ENCODE data around the gene ZNF576. TPM values are rescaled to one million over a fixed set of nuclear protein-coding genes. Genes with fewer than 3 reads are reported as not detected.

Gene ZNF576
- total RNA-seq, 1 donor from 2014 or later: 15.0 TPM

DNA sequence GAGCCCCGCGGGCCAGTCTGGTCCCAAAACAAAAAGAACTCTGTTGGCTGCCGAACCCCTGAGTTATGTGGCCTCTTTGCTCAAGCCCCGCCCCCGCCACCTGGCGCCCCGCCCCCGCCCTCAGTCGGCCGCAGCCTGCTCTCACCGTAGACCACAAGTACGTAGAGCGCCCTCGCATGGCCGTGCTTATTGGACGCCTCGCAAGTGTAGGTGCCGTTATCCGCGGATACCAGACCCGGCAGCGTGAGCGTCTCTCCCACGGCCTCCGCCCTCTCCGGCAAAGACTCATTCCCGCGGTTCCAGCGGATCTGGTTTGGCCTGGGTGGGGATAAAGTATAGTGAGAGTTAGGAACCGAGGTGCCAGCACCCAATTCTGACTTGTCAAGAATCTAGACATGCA lies 28.5 kb downstream of the ZNF576 start:
- DNase-seq: peak; percentile 76
- H3K4me3 Mint-ChIP-seq (ENCODE audit: unreplicated experiment): no peak overlapping the region
- H3K9me3 Mint-ChIP-seq (ENCODE audit: unreplicated experiment): peaks cover 6% of the 10 kb centered on the region
- no peak overlapping the region for H3K27ac Mint-ChIP-seq (ENCODE audit: unreplicated experiment)
- peaks cover 21% of the 10 kb centered on the region for H3K4me1 Mint-ChIP-seq (ENCODE audit: low read depth, unreplicated experiment)
- peaks cover 8% of the 10 kb centered on the region for H3K27me3 Mint-ChIP-seq (ENCODE audit: unreplicated experiment)
- H3K36me3 Mint-ChIP-seq (ENCODE audit: unreplicated experiment): peaks cover 8% of the 10 kb centered on the region
- TF ChIP-seq, protein P1, sequence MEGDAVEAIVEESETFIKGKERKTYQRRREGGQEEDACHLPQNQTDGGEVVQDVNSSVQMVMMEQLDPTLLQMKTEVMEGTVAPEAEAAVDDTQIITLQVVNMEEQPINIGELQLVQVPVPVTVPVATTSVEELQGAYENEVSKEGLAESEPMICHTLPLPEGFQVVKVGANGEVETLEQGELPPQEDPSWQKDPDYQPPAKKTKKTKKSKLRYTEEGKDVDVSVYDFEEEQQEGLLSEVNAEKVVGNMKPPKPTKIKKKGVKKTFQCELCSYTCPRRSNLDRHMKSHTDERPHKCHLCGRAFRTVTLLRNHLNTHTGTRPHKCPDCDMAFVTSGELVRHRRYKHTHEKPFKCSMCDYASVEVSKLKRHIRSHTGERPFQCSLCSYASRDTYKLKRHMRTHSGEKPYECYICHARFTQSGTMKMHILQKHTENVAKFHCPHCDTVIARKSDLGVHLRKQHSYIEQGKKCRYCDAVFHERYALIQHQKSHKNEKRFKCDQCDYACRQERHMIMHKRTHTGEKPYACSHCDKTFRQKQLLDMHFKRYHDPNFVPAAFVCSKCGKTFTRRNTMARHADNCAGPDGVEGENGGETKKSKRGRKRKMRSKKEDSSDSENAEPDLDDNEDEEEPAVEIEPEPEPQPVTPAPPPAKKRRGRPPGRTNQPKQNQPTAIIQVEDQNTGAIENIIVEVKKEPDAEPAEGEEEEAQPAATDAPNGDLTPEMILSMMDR (IDR thresholded peaks at IDR 0.05; ENCODE audit: partially characterized antibody, unreplicated experiment): peak; percentile 31

DNA sequence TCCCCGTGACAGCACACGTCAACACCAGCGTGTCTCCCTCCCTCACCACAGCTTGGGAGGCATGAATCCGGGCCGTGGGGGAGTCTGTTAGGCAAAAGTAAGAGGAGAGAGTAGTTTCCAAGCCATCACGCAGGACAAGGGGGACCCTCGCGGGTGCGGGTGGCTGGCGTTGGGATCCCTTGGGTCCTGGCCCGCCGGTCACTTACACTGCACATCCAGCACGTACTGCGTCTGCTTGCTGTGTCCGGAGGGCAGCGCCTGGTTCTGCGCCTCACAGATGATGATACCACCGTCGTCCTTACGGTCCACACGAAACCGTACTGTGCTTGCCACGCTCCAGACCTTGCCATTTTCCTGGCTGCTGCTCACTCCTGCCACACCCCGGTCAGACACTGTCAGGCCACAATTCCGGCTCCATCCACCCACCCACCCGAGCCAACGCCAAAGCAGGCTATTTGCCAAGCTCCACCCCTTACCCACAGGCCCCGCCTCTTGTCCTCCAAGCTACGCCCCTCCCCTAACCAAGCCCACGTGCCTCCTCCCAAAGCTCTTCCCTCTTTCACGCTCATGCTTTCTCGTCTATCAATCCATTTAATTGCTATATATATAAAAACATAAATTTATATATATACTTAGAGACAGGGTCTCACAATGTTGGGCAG lies 29.7 kb downstream of the ZNF576 start:
- H3K4me1 Mint-ChIP-seq (ENCODE audit: low read depth, unreplicated experiment): peaks cover 16% of the 10 kb centered on the region
- H3K27me3 Mint-ChIP-seq (ENCODE audit: unreplicated experiment): peaks cover 4% of the 10 kb centered on the region
- H3K36me3 Mint-ChIP-seq (ENCODE audit: unreplicated experiment): peaks cover 8% of the 10 kb centered on the region
- peaks cover 2% of the 10 kb centered on the region for H3K9me3 Mint-ChIP-seq (ENCODE audit: unreplicated experiment)
- TF ChIP-seq, protein P1 (IDR thresholded peaks at IDR 0.05; ENCODE audit: partially characterized antibody, unreplicated experiment): no peak
- no peak overlapping the region for H3K27ac Mint-ChIP-seq (ENCODE audit: unreplicated experiment)
- H3K4me3 Mint-ChIP-seq (ENCODE audit: unreplicated experiment): no peak overlapping the region
- peak; percentile 50 for DNase-seq

DNA sequence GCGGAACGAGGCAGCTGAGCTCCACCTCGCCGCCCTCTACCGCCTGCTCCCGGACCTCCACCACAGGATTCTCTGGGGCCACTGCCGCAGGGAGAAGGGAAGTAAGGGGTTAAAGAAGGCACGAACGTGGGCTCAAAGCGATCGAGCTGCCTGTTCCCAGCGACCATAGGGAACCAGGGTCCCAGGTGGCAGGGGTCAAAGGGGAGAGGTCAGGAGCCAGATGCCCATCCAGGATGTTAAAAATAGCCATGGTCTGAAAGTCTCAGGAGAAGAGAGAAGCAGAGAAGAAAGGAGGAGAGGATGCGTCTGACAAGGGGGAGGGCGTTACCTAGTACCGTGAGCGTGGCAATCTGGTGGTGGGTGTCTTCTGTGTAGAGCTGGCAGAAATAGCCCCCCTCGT lies 30.4 kb downstream of the ZNF576 start:
- Mint-ChIP-seq H3K27ac (ENCODE audit: unreplicated experiment) (peak overlapping the region; percentile 72), H3K4me3 (ENCODE audit: unreplicated experiment) (peak overlapping the region; percentile 73), H3K9me3 (ENCODE audit: unreplicated experiment) (peaks cover 2% of the 10 kb centered on the region)

DNA sequence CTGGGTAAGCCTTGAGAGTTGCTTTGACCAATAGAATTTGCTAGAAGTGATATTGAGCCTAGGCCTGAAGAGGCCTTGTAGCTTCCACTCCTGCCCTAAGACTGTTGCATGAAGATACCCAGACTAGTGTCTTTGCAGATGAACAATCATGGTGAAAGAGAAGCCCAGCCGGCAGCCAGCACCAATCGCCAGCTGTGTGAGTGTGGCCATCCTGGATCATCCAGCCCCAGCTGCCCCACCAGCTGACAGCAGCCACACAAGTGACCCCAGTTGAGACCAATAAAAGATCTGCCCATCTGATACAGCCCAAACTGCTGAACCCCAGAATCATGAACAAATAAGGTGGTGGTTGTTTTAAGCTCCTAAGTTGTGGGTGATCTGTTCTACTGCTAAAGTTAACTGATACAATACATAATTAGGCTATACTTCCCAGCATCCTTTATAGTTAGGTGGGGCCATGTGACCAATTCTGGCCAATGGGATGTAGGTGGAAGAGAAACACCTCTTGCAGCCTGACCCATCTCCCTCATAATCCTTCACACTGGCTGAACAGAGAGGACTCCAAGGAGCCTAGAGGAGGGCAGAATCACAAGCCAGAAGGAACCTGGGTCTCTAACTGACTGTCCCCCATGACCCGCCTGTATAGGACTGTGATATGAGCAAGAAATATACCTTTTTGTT lies 32.4 kb downstream of the ZNF576 start:
- no peak overlapping the region for H3K27ac Mint-ChIP-seq (ENCODE audit: unreplicated experiment)
- H3K9me3 Mint-ChIP-seq (ENCODE audit: unreplicated experiment): peaks cover 2% of the 10 kb centered on the region
- H3K4me3 Mint-ChIP-seq (ENCODE audit: unreplicated experiment): no peak overlapping the region
- H3K27me3 Mint-ChIP-seq (ENCODE audit: unreplicated experiment): peaks cover 4% of the 10 kb centered on the region
- H3K4me1 Mint-ChIP-seq (ENCODE audit: low read depth, unreplicated experiment): peaks cover 16% of the 10 kb centered on the region
- TF ChIP-seq, protein P1 (IDR thresholded peaks at IDR 0.05; ENCODE audit: partially characterized antibody, unreplicated experiment): no peak
- H3K36me3 Mint-ChIP-seq (ENCODE audit: unreplicated experiment): peaks cover 5% of the 10 kb centered on the region
- DNase-seq: no peak

More for the DNA sequence above, 30.4 kb downstream of the ZNF576 start:
- Mint-ChIP-seq H3K27me3 (ENCODE audit: unreplicated experiment) (peaks cover 4% of the 10 kb centered on the region), H3K36me3 (ENCODE audit: unreplicated experiment) (peaks cover 5% of the 10 kb centered on the region), H3K4me1 (ENCODE audit: low read depth, unreplicated experiment) (peaks cover 16% of the 10 kb centered on the region)
- no peak for DNase-seq
- TF ChIP-seq, protein P1 (IDR thresholded peaks at IDR 0.05; ENCODE audit: partially characterized antibody, unreplicated experiment): no peak

DNA sequence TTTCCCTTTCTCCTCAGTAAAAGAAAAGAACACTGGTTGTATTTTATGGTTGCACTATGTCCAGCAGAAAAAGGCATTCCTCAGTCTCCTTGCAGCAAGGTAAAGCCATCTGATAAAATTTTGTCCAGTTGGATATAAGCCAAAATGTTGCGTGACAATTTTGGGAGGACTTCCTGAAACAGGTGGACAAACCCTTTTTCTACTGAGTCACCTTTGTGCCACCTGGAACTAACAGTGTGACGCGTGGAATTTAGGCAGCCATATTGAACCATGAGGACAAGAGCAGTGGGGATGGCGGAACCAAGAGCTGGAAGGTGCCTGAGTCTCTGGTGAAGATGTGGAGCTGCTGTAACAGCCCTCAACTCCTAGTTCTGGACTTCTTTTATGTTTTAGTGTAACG lies 35.1 kb downstream of the ZNF576 start:
- TF ChIP-seq, protein P1 (IDR thresholded peaks at IDR 0.05; ENCODE audit: partially characterized antibody, unreplicated experiment): no peak
- Mint-ChIP-seq H3K4me3 (ENCODE audit: unreplicated experiment) (no peak overlapping the region), H3K27ac (ENCODE audit: unreplicated experiment) (no peak overlapping the region), H3K27me3 (ENCODE audit: unreplicated experiment) (peaks cover 4% of the 10 kb centered on the region), H3K9me3 (ENCODE audit: unreplicated experiment) (no peaks in the 10 kb centered on the region), H3K36me3 (ENCODE audit: unreplicated experiment) (no peaks in the 10 kb centered on the region), H3K4me1 (ENCODE audit: low read depth, unreplicated experiment) (peaks cover 16% of the 10 kb centered on the region)
- DNase-seq: no peak
